ENCODE measurements around the gene HCRT. TPM values are rescaled to one million over a fixed set of nuclear protein-coding genes. Genes with fewer than 3 reads are reported as not detected.
"Not testable (repeated sequence)": the region's sequence is repeated elsewhere in the genome, so short reads cannot be mapped to it uniquely, and the experiment has no call there.

The HCRT gene
- total RNA-seq, 5 donors from 2014 or later (not counting 1 experiment from before 2014, with no cell fraction given) = not detected

GRCh38 chr17:42210046-42210445 is 24.8 kb upstream of the HCRT start:
- H3K36me3 ChIP-seq (ENCODE audit: control insufficient read depth in 2 of 2, extremely low read depth in 1 of 2, insufficient read depth in 1 of 2, low read length in 1 of 2) = peaks cover 23 to 90% of the 10 kb centered on the region in 2 donors
- no peaks in the 10 kb centered on the region for H3K27me3 ChIP-seq (replicated peaks in 1 of 2; ENCODE audit: control insufficient read depth in 2 of 2, extremely low read depth in 1 of 2, insufficient read depth in 2 of 2, low read length in 1 of 2)
- ChIA-PET POLR2A (no interaction called here), CTCF (no interaction called here)
- no peak overlapping the region for H3K27ac ChIP-seq (ENCODE audit: low read length)
- Mint-ChIP-seq H3K36me3 (peaks cover 48% of the 10 kb centered on the region), H3K9me3 (no peaks in the 10 kb centered on the region), H3K4me1 (no peaks in the 10 kb centered on the region), H3K4me3 (no peak overlapping the region), H3K27ac (no peak overlapping the region), H3K27me3 (no peaks in the 10 kb centered on the region)
- WGBS (ENCODE audit: insufficient coverage) = 89% methylated on average over 2 of the region's 6 CpGs
- H3K4me1 ChIP-seq (ENCODE audit: control insufficient read depth in 1 of 2, extremely low read depth in 1 of 2, insufficient read depth in 2 of 2, low read length in 2 of 2) = no peaks in the 10 kb centered on the region
- no peak for ATAC-seq (replicated peaks in 1 of 4)
- H3K9me3 ChIP-seq = no peaks in the 10 kb centered on the region
- H3K4me3 ChIP-seq (ENCODE audit: control insufficient read depth in 1 of 2, extremely low read depth in 1 of 2, low read length in 1 of 2) = no peak overlapping the region
- no peak for DNase-seq

GRCh38 chr17:42206153-42206612 is 20.9 kb upstream of the HCRT start:
- POLR2A ChIA-PET; H3K27me3 Mint-ChIP-seq; ATAC-seq (replicated peaks in 1 of 4): not testable (repeated sequence)

GRCh38 chr17:42203354-42203753 is 18.1 kb upstream of the HCRT start:
- ATAC-seq (replicated peaks in 1 of 4) = no peak
- peaks cover 5 to 82% of the 10 kb centered on the region in 2 donors for H3K36me3 ChIP-seq (ENCODE audit: control insufficient read depth in 2 of 2, extremely low read depth in 1 of 2, insufficient read depth in 1 of 2, low read length in 1 of 2)
- ChIA-PET CTCF (no interaction called here), POLR2A (no interaction called here)
- WGBS (ENCODE audit: insufficient coverage) = no CpG with 5 or more reads among the region's 2 CpGs
- H3K27ac ChIP-seq (ENCODE audit: low read length) = no peak overlapping the region
- no peaks in the 10 kb centered on the region for H3K27me3 Mint-ChIP-seq
- peaks cover 57% of the 10 kb centered on the region for H3K36me3 Mint-ChIP-seq
- H3K9me3 Mint-ChIP-seq = no peaks in the 10 kb centered on the region
- no peaks in the 10 kb centered on the region for H3K27me3 ChIP-seq (replicated peaks in 1 of 2; ENCODE audit: control insufficient read depth in 2 of 2, extremely low read depth in 1 of 2, insufficient read depth in 2 of 2, low read length in 1 of 2)
- H3K9me3 ChIP-seq = no peaks in the 10 kb centered on the region
- H3K4me1 ChIP-seq (ENCODE audit: control insufficient read depth in 1 of 2, extremely low read depth in 1 of 2, insufficient read depth in 2 of 2, low read length in 2 of 2) = no peaks in the 10 kb centered on the region
- no peak overlapping the region for H3K4me3 Mint-ChIP-seq
- peaks cover 0 to 6% (median 3%) of the 10 kb centered on the region in 3 donors for H3K4me1 Mint-ChIP-seq
- no peak overlapping the region for H3K4me3 ChIP-seq (ENCODE audit: control insufficient read depth in 1 of 2, extremely low read depth in 1 of 2, low read length in 1 of 2)
- peak overlapping the region in 1 of 2 donors; percentile 16 for H3K27ac Mint-ChIP-seq
- DNase-seq = no peak

More at GRCh38 chr17:42206153-42206612, 20.9 kb upstream of the HCRT start:
- WGBS (ENCODE audit: insufficient coverage) = 100% methylated on average over 1 of the region's 8 CpGs
- not testable (repeated sequence) for DNase-seq; H3K9me3 ChIP-seq; H3K4me3 ChIP-seq (ENCODE audit: control insufficient read depth in 1 of 2, extremely low read depth in 1 of 2, low read length in 1 of 2); H3K4me3 Mint-ChIP-seq; H3K9me3 Mint-ChIP-seq; H3K4me1 ChIP-seq (ENCODE audit: control insufficient read depth in 1 of 2, extremely low read depth in 1 of 2, insufficient read depth in 2 of 2, low read length in 2 of 2); H3K27me3 ChIP-seq (replicated peaks in 1 of 2; ENCODE audit: control insufficient read depth in 2 of 2, extremely low read depth in 1 of 2, insufficient read depth in 2 of 2, low read length in 1 of 2); H3K27ac ChIP-seq (ENCODE audit: low read length); H3K4me1 Mint-ChIP-seq
- CTCF ChIA-PET = interaction anchor here in 1 of 2 donors (0.7 kb wide), 1 partner anchor 205 kb away, joined by 4 read pairs; no protein-coding TSS in a partner anchor
- peak overlapping the region in 1 of 2 donors; percentile 68 for H3K27ac Mint-ChIP-seq
- peaks cover 13 to 91% of the 10 kb centered on the region in 2 donors for H3K36me3 ChIP-seq (ENCODE audit: control insufficient read depth in 2 of 2, extremely low read depth in 1 of 2, insufficient read depth in 1 of 2, low read length in 1 of 2)
- peaks cover 63% of the 10 kb centered on the region for H3K36me3 Mint-ChIP-seq

- no peaks in the 10 kb centered on the region for H3K9me3 ChIP-seq
- H3K27ac Mint-ChIP-seq = no peak overlapping the region
- CTCF ChIA-PET = interaction anchor here in 1 of 2 donors (0.6 kb wide), 1 partner anchor 241 kb away, joined by 7 read pairs; no protein-coding TSS in a partner anchor
Observed at GRCh38 chr17:42202696-42203095, 17.4 kb upstream of the HCRT start.

GRCh38 chr17:42202159-42202558 is 16.9 kb upstream of the HCRT start:
- ATAC-seq (replicated peaks in 1 of 4) (no peak), DNase-seq (no peak)
- Mint-ChIP-seq H3K9me3 (no peaks in the 10 kb centered on the region), H3K4me1 (peaks cover 0 to 6% (median 4%) of the 10 kb centered on the region in 3 donors), H3K27ac (peak overlapping the region in 1 of 2 donors; percentile 22), H3K36me3 (peaks cover 52% of the 10 kb centered on the region), H3K4me3 (no peak overlapping the region), H3K27me3 (no peaks in the 10 kb centered on the region)
- H3K27me3 ChIP-seq (replicated peaks in 1 of 2; ENCODE audit: control insufficient read depth in 2 of 2, extremely low read depth in 1 of 2, insufficient read depth in 2 of 2, low read length in 1 of 2) = no peaks in the 10 kb centered on the region
- no peaks in the 10 kb centered on the region for H3K9me3 ChIP-seq
- ChIA-PET CTCF (interaction anchor here in 1 of 2 donors (0.6 kb wide), 1 partner anchor 242 kb away, joined by 7 read pairs; no protein-coding TSS in a partner anchor), POLR2A (interaction anchor here in 1 of 2 donors (0.6 to 1.2 kb wide), 2 partner anchors 10 to 14 kb away, joined by 3 to 5 read pairs; no protein-coding TSS in a partner anchor)
- H3K27ac ChIP-seq (ENCODE audit: low read length) = no peak overlapping the region
- no peaks in the 10 kb centered on the region for H3K4me1 ChIP-seq (ENCODE audit: control insufficient read depth in 1 of 2, extremely low read depth in 1 of 2, insufficient read depth in 2 of 2, low read length in 2 of 2)
- no peak overlapping the region for H3K4me3 ChIP-seq (ENCODE audit: control insufficient read depth in 1 of 2, extremely low read depth in 1 of 2, low read length in 1 of 2)
- H3K36me3 ChIP-seq (ENCODE audit: control insufficient read depth in 2 of 2, extremely low read depth in 1 of 2, insufficient read depth in 1 of 2, low read length in 1 of 2) = peaks cover 5 to 73% of the 10 kb centered on the region in 2 donors
- WGBS (ENCODE audit: insufficient coverage) = 98% methylated on average over 6 of the region's 6 CpGs

More at GRCh38 chr17:42202696-42203095, 17.4 kb upstream of the HCRT start:
- H3K4me1 Mint-ChIP-seq = peaks cover 0 to 6% (median 3%) of the 10 kb centered on the region in 3 donors
- no peaks in the 10 kb centered on the region for H3K4me1 ChIP-seq (ENCODE audit: control insufficient read depth in 1 of 2, extremely low read depth in 1 of 2, insufficient read depth in 2 of 2, low read length in 2 of 2)
- no peak overlapping the region for H3K4me3 Mint-ChIP-seq
- no peak overlapping the region for H3K4me3 ChIP-seq (ENCODE audit: control insufficient read depth in 1 of 2, extremely low read depth in 1 of 2, low read length in 1 of 2)
- no peaks in the 10 kb centered on the region for H3K27me3 ChIP-seq (replicated peaks in 1 of 2; ENCODE audit: control insufficient read depth in 2 of 2, extremely low read depth in 1 of 2, insufficient read depth in 2 of 2, low read length in 1 of 2)
- H3K27ac ChIP-seq (ENCODE audit: low read length) = no peak overlapping the region
- no peaks in the 10 kb centered on the region for H3K9me3 Mint-ChIP-seq
- peaks cover 5 to 78% of the 10 kb centered on the region in 2 donors for H3K36me3 ChIP-seq (ENCODE audit: control insufficient read depth in 2 of 2, extremely low read depth in 1 of 2, insufficient read depth in 1 of 2, low read length in 1 of 2)
- no peak for ATAC-seq (replicated peaks in 1 of 4)
- DNase-seq = no peak
- WGBS (ENCODE audit: insufficient coverage) = no CpG with 5 or more reads among the region's 5 CpGs
- H3K27me3 Mint-ChIP-seq = no peaks in the 10 kb centered on the region
- peaks cover 57% of the 10 kb centered on the region for H3K36me3 Mint-ChIP-seq
- POLR2A ChIA-PET = no interaction called here

GRCh38 chr17:42201458-42201772 is 16.2 kb upstream of the HCRT start:
- no peaks in the 10 kb centered on the region for H3K4me1 ChIP-seq (ENCODE audit: control insufficient read depth in 1 of 2, extremely low read depth in 1 of 2, insufficient read depth in 2 of 2, low read length in 2 of 2)
- Mint-ChIP-seq H3K27me3 (no peaks in the 10 kb centered on the region), H3K4me3 (no peak overlapping the region), H3K4me1 (peaks cover 0 to 9% (median 5%) of the 10 kb centered on the region in 3 donors), H3K27ac (peak overlapping the region; percentile 48 to 63), H3K9me3 (no peaks in the 10 kb centered on the region), H3K36me3 (peaks cover 51% of the 10 kb centered on the region)
- H3K36me3 ChIP-seq (ENCODE audit: control insufficient read depth in 2 of 2, extremely low read depth in 1 of 2, insufficient read depth in 1 of 2, low read length in 1 of 2) = peaks cover 3 to 66% of the 10 kb centered on the region in 2 donors
- POLR2A ChIA-PET = interaction anchor here in 1 of 2 donors (0.6 to 1.2 kb wide), 2 partner anchors 12 to 13 kb away, joined by 3 read pairs; no protein-coding TSS in a partner anchor
- CTCF ChIA-PET = no interaction called here
- ATAC-seq (replicated peaks in 1 of 4) (no peak), DNase-seq (no peak)
- H3K4me3 ChIP-seq (ENCODE audit: control insufficient read depth in 1 of 2, extremely low read depth in 1 of 2, low read length in 1 of 2) = no peak overlapping the region
- WGBS (ENCODE audit: insufficient coverage) = 94% methylated on average over 5 of the region's 10 CpGs
- H3K27ac ChIP-seq (ENCODE audit: low read length) = no peak overlapping the region
- no peaks in the 10 kb centered on the region for H3K9me3 ChIP-seq
- no peaks in the 10 kb centered on the region for H3K27me3 ChIP-seq (replicated peaks in 1 of 2; ENCODE audit: control insufficient read depth in 2 of 2, extremely low read depth in 1 of 2, insufficient read depth in 2 of 2, low read length in 1 of 2)

All from T-cell (primary cell).